Measurements from ENCODE around the gene LRRC25.
"Not testable (repeated sequence)": the region's sequence is repeated elsewhere in the genome, so short reads cannot be mapped to it uniquely, and the experiment has no call there.

Gene LRRC25

GRCh38 chr19:18402455-18403248 lies 5.2 kb upstream of the LRRC25 start:
- DNase-seq (ENCODE audit: low read depth), result not testable (repeated sequence)

- peak; percentile 71 for DNase-seq (ENCODE audit: low read depth)
Observed at GRCh38 chr19:18401580-18402112, 4.2 kb upstream of the LRRC25 start.

- peak; percentile 79 for DNase-seq (ENCODE audit: low read depth)
Observed at GRCh38 chr19:18399008-18399407, 1.6 kb upstream of the LRRC25 start.

GRCh38 chr19:18396471-18397241 lies 766 bp downstream of the LRRC25 start:
- DNase-seq (ENCODE audit: low read depth), result no peak

- no peak for DNase-seq (ENCODE audit: low read depth)
Observed at GRCh38 chr19:18393836-18394235, 3.6 kb downstream of the LRRC25 start.

GRCh38 chr19:18392926-18393325 lies 4.5 kb downstream of the LRRC25 start:
- DNase-seq (ENCODE audit: low read depth), result no peak

GRCh38 chr19:18392417-18392816 lies 5.0 kb downstream of the LRRC25 start:
- no peak for DNase-seq (ENCODE audit: low read depth)

GRCh38 chr19:18391509-18392075 lies 5.8 kb downstream of the LRRC25 start:
- DNase-seq (ENCODE audit: low read depth), result no peak

GRCh38 chr19:18390065-18390907 lies 7.1 kb downstream of the LRRC25 start:
- DNase-seq (ENCODE audit: low read depth), result peak; percentile 46

- no peak for DNase-seq (ENCODE audit: low read depth)
Observed at GRCh38 chr19:18389726-18390064, 7.7 kb downstream of the LRRC25 start.

- no peak for DNase-seq (ENCODE audit: low read depth)
Observed at GRCh38 chr19:18388960-18389725, 8.3 kb downstream of the LRRC25 start.

GRCh38 chr19:18388100-18388959 lies 9.1 kb downstream of the LRRC25 start:
- no peak for DNase-seq (ENCODE audit: low read depth)

GRCh38 chr19:18386543-18387271 lies 10.7 kb downstream of the LRRC25 start:
- DNase-seq (ENCODE audit: low read depth), result no peak

GRCh38 chr19:18385675-18386542 lies 11.5 kb downstream of the LRRC25 start, which contains the start of gene GDF15:
Gene GDF15, plus strand, starts transcription at chr19:18386158. Its CDS starts 32 bp downstream, at chr19:18386190.
- DNase-seq (ENCODE audit: low read depth), result peak; percentile 96

GRCh38 chr19:18385359-18385674 lies 12.1 kb downstream of the LRRC25 start:
- DNase-seq (ENCODE audit: low read depth), result no peak

- no peak for DNase-seq (ENCODE audit: low read depth)
Observed at GRCh38 chr19:18384775-18385174, 12.6 kb downstream of the LRRC25 start.

- not testable (repeated sequence) for DNase-seq (ENCODE audit: low read depth)
Observed at GRCh38 chr19:18383622-18384021, 13.8 kb downstream of the LRRC25 start.

- no peak for DNase-seq (ENCODE audit: low read depth)
Observed at GRCh38 chr19:18380843-18381242, 16.6 kb downstream of the LRRC25 start.

All from iris pigment epithelial cell (primary cell).